ENCODE measurements around the gene ARHGAP19.

DNA sequence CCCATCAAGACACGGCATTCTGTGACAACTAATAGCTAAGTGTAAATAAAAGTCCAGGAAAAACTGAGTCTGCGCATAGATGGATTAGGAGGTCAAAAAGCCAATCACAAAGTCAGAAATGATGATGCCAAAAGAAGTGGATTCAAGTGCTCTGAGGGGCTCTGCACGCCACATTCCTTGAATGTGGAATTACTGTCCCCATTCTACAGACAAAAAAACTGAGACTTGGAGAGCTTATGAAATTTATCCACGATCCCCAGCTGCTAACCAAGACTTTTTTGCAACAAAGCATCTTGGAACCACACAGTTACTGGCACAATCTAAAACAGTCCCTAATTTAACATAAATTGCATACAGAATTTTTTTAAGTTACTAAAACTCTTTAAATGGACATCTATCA lies 57.1 kb downstream of the ARHGAP19 start:
- TF ChIP-seq CTCF (IDR thresholded peaks at IDR 0.05) = no peak
- no peak for TF ChIP-seq POLR2AphosphoS5 (IDR thresholded peaks at IDR 0.05)
- no peak for TF ChIP-seq POLR2A (IDR thresholded peaks at IDR 0.05)

Measured in transverse colon (tissue), 4 donors.